SH-SY5Y (cell line): ENCODE results near the gene STMND1.

Experiments used
- GATA2 ChIP-seq: IDR thresholded peaks from 2 replicates; pipeline ENCODE4 v1.6.1; 2011; ENCODE audit warnings: mild to moderate bottlenecking, low read depth, low read length
- GATA3 ChIP-seq: IDR thresholded peaks from 2 replicates; pipeline ENCODE4 v1.6.1; 2011; ENCODE audit warnings: low read depth, mild to moderate bottlenecking, low read length, moderate library complexity

DNA sequence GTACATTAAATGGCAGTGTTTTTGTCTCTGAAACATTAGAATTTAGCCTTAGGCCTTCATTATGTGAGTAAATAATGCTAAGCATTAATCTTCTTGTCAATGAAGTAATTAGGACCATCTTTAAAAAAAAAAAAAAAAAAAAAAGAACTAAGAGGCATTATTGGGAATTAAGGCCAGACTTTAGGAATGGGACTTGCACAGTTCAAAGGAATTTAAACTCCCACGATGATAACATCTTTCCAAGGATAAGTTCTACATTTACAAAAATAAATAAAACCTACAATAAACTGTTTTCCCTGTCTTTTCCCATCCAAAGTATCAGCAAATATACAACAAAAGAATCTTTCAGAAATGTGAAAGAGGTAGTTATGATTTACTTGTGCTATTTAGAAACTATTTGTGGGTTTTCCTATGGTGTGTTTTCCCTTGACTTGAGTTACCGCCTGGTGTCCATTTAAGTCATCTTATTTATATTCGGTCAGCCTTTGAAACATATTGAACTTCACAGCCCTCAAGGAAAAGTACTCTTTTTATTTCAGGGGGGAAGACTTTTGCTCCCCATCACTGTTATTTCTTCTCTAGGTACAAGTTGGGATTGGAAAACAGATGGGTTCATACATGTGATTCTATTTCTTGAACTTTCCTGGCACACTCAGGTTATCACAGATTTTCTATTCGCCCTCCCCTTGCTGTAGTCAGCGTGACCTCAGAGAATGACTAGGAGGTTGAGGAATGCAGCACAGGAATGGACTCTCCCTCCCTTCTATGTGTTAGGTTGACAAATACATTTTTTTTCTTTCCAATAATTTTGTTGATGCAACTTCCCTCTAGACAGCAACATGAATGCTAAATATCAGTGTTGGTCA, 13.6 kb downstream of the STMND1 start:
- TF ChIP-seq GATA2 (no peak), GATA3 (no peak)
